T-cell (primary cell): ENCODE data around the gene ZSCAN4. TPM values are rescaled to one million over a fixed set of nuclear protein-coding genes. Genes with fewer than 3 reads are reported as not detected.
A peak's percentile ranks its signal among the peaks of the same experiment; 100 is the strongest.

ENCODE experiments used
- ATAC-seq, 4 experiments: fragments of 200-7000 bp in 3 of 4; fragments of 150-1000 bp in 1 of 4; cut with Tn5 transposase; replicated peaks in 1 of 4; 1 replicate in 3 of 4; 2 replicates in 1 of 4; pipeline ENCODE4 v1.10.0; 2021; ENCODE audit warnings: moderate library complexity in 3 of 4, mild to moderate bottlenecking in 2 of 4, moderate number of reproducible peaks in 1 of 4
- CTCF ChIA-PET, 2 donors: fragments of 300-600 bp; sonication (Branson Sonifier 250); formaldehyde crosslinking; loops; one replicate each; lab custom pipeline; 2022; ENCODE audit warnings: antibody characterized with exemption in 2 of 2; lab: Charles Lee
- POLR2A ChIA-PET, 2 donors: fragments of 300-600 bp; sonication (Branson Sonifier 250); formaldehyde crosslinking; loops; one replicate each; lab custom pipeline; 2022; ENCODE audit warnings: antibody characterized with exemption in 2 of 2; lab: Charles Lee
- DNase-seq, 35 experiments: peaks; one replicate each; pipeline versions ENCODE4 v3.0.0 to v3.0.0-alpha.2; 2013 to 2023
- H3K27ac ChIP-seq: one replicate; pipeline ENCODE4 v1.5.1; 2013; ENCODE audit warnings: low read length
- H3K27me3 ChIP-seq, 2 experiments: replicated peaks in 1 of 2; 1 replicate in 1 of 2; 2 replicates in 1 of 2; pipeline versions ENCODE4 v1.6.1 to v1.7.0; 2013; ENCODE audit warnings: low read length in 1 of 2, mixed read lengths in 1 of 2; ENCODE audit not compliant: control insufficient read depth in 2 of 2, insufficient read depth in 2 of 2; ENCODE audit errors: extremely low read depth in 1 of 2
- H3K36me3 ChIP-seq, 2 donors: 1 replicate in 1 of 2; 2 replicates in 1 of 2; pipeline versions ENCODE4 v1.6.1 to v1.7.0; 2013; ENCODE audit warnings: low read length in 1 of 2; ENCODE audit not compliant: control insufficient read depth in 2 of 2, insufficient read depth in 1 of 2; ENCODE audit errors: extremely low read depth in 1 of 2
- H3K4me1 ChIP-seq, 2 experiments: 1 replicate in 1 of 2; 2 replicates in 1 of 2; pipeline versions ENCODE4 v1.6.1 to v1.7.0; 2013; ENCODE audit warnings: low read length in 2 of 2, mixed read lengths in 1 of 2; ENCODE audit not compliant: insufficient read depth in 2 of 2, control insufficient read depth in 1 of 2; ENCODE audit errors: extremely low read depth in 1 of 2
- H3K4me3 ChIP-seq, 2 donors: 1 replicate in 1 of 2; 2 replicates in 1 of 2; pipeline versions ENCODE4 v1.5.1 to v1.7.0; 2013; ENCODE audit warnings: mild to moderate bottlenecking in 2 of 2, low read length in 1 of 2, moderate library complexity in 1 of 2; ENCODE audit not compliant: control insufficient read depth in 1 of 2; ENCODE audit errors: extremely low read depth in 1 of 2
- H3K9me3 ChIP-seq: 2 replicates; pipeline ENCODE4 v1.7.0; 2013
- H3K27ac Mint-ChIP-seq, 2 donors: one replicate each; pipeline ENCODE4 v1.8.0; 2020 to 2021; ENCODE audit warnings: mild to moderate bottlenecking in 2 of 2, mixed read lengths in 2 of 2
- H3K27me3 Mint-ChIP-seq, 2 donors: one replicate each; pipeline ENCODE4 v1.8.0; 2021 to 2022; ENCODE audit warnings: mixed read lengths in 2 of 2
- H3K36me3 Mint-ChIP-seq: one replicate; pipeline ENCODE4 v1.8.0; 2021; ENCODE audit warnings: mixed read lengths
- H3K4me1 Mint-ChIP-seq, 3 donors: one replicate each; pipeline ENCODE4 v1.8.0; 2020 to 2022; ENCODE audit warnings: mixed read lengths in 3 of 3, mild to moderate bottlenecking in 1 of 3
- H3K4me3 Mint-ChIP-seq, 3 donors: one replicate each; pipeline ENCODE4 v1.8.0; 2020 to 2022; ENCODE audit warnings: mild to moderate bottlenecking in 3 of 3, mixed read lengths in 3 of 3, moderate library complexity in 3 of 3
- H3K9me3 Mint-ChIP-seq, 3 donors: one replicate each; pipeline ENCODE4 v1.8.0; 2020 to 2022; ENCODE audit warnings: mixed read lengths in 3 of 3
- WGBS: methylation state at CpG from one replicate; pipeline ENCODE4 v1.1.5; 2013; ENCODE audit warnings: missing lambda C conversion rate; ENCODE audit not compliant: insufficient coverage; 5-methylcytosine and 5-hydroxymethylcytosine counted together
- total RNA-seq, 35 experiments: library from RNA in 6 of 35; stranded (reverse) in 6 of 35; fragments of 120-200 nt in 1 of 35; gene quantifications; one replicate each; pipeline versions ENCODE4 v1.2.1 to v1.2.4 and lab custom pipeline; 2013 to 2026

The ZSCAN4 gene, protein sequence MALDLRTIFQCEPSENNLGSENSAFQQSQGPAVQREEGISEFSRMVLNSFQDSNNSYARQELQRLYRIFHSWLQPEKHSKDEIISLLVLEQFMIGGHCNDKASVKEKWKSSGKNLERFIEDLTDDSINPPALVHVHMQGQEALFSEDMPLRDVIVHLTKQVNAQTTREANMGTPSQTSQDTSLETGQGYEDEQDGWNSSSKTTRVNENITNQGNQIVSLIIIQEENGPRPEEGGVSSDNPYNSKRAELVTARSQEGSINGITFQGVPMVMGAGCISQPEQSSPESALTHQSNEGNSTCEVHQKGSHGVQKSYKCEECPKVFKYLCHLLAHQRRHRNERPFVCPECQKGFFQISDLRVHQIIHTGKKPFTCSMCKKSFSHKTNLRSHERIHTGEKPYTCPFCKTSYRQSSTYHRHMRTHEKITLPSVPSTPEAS
- total RNA-seq (not detected), total RNA-seq (lab: John Stamatoyannopoulos, UW) (0 to 0.07 (median 0) reads per million in 29 experiments)
- not detected for total RNA-seq (2013)

DNA sequence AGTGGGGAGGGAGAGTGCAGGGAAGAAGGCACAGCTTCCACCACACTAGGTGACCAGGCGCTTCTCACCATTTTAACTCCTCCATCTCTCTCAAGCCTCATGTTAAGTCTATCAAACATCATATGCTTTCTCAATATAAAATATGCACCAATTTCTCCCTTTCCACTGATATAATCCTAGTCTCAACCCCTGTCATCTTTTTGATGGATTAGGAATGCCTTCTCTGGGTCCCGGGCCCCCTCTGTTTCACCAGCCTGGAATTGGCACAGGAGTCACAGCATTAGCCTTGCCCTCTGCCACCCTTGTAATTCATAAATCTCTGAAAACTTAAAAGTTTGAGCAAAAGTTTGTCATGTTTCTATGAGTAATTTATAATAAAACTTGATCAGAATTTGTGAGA lies at the start of gene ZSCAN4:
ZSCAN4 (plus strand) TSS at position 301 of the 400 bp plus-strand sequence. CDS start 7,211 bp downstream, outside the sequence.
- peaks cover 32 to 40% of the 10 kb centered on the region in 2 donors for H3K27me3 Mint-ChIP-seq
- CTCF ChIA-PET, result no interaction called here
- H3K36me3 ChIP-seq, result no peaks in the 10 kb centered on the region
- DNase-seq (no peak), ATAC-seq (no peak)
- no peaks in the 10 kb centered on the region for H3K36me3 Mint-ChIP-seq
- WGBS, result 100% methylated on average over 1 of the region's 2 CpGs
- no peak within 1 kb of the TSS for H3K27ac ChIP-seq
- H3K4me1 Mint-ChIP-seq, result peaks cover 8 to 10% (median 9%) of the 10 kb centered on the region in 3 donors
- no peak within 1 kb of the TSS for H3K27ac Mint-ChIP-seq
- no peak within 1 kb of the TSS for H3K4me3 ChIP-seq
- H3K4me3 Mint-ChIP-seq, result no peak within 1 kb of the TSS
- H3K9me3 ChIP-seq, result no peaks in the 10 kb centered on the region
- peaks cover 10 to 37% of the 10 kb centered on the region in 2 experiments for H3K27me3 ChIP-seq
- POLR2A ChIA-PET, result no interaction called here
- H3K9me3 Mint-ChIP-seq, result peaks cover 2 to 12% (median 4%) of the 10 kb centered on the region in 3 donors
- H3K4me1 ChIP-seq, result peaks cover 2 to 9% of the 10 kb centered on the region in 2 experiments

DNA sequence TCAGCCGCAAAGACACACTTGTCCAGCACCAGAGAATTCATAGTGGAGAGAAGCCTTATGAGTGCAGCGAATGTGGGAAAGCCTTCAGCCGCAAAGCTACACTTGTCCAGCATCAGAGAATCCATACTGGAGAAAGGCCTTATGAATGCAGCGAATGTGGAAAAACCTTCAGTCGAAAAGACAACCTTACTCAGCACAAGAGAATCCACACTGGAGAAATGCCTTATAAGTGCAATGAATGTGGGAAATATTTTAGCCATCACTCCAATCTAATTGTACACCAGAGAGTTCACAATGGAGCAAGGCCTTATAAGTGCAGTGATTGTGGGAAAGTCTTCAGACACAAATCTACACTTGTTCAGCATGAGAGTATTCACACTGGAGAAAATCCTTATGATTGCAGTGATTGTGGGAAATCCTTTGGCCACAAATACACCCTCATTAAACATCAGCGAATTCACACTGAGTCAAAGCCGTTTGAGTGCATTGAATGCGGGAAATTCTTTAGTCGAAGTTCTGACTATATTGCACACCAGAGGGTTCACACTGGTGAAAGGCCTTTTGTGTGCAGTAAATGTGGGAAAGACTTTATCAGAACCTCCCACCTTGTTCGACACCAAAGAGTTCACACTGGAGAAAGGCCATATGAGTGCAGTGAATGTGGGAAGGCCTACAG lies 47.9 kb upstream of the ZSCAN4 start:
- Mint-ChIP-seq H3K27me3 (no peaks in the 10 kb centered on the region), H3K27ac (no peak overlapping the region), H3K9me3 (peaks cover 29 to 78% (median 65%) of the 10 kb centered on the region in 3 donors), H3K4me1 (peaks cover 12 to 14% (median 12%) of the 10 kb centered on the region in 3 donors), H3K36me3 (peaks cover 83% of the 10 kb centered on the region), H3K4me3 (peak overlapping the region in 1 of 3 donors; percentile 35)
- H3K4me3 ChIP-seq, result peak overlapping the region in 1 of 2 donors; percentile 35
- DNase-seq, result no peak
- peaks cover 33% of the 10 kb centered on the region for H3K9me3 ChIP-seq
- H3K4me1 ChIP-seq, result peaks cover 0 to 2% of the 10 kb centered on the region in 2 experiments
- CTCF ChIA-PET, result no interaction called here
- WGBS, result 83% methylated on average over 1 of the region's 10 CpGs
- H3K27ac ChIP-seq, result no peak overlapping the region
- H3K36me3 ChIP-seq, result peaks cover 37 to 55% of the 10 kb centered on the region in 2 donors
- no peak for ATAC-seq
- POLR2A ChIA-PET, result interaction anchor here in 1 of 2 donors (1.0 kb wide), 1 partner anchor 138 kb away, joined by 3 read pairs; no protein-coding TSS in a partner anchor
- H3K27me3 ChIP-seq, result no peaks in the 10 kb centered on the region

DNA sequence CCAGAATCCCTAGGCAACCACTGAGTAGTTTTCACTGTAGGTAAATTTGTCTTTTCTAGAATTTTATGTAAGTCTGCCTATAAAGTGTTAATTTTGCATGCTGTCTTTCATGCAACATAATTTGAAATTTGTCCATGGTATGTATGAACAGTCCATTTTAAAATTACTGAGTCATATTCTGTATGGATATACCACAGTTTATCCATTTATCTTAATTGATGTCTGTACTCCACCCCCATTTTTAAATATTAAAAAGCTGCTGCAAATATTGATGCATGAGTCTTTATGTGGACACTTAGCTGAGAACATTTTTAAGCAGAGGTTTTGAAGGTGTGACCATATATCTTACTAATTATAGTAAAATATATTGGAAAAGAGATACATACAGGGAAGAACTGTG lies 45.6 kb upstream of the ZSCAN4 start:
- Histone ChIP-seq H3K36me3 (peaks cover 31 to 37% of the 10 kb centered on the region in 2 donors), H3K4me3 (no peak overlapping the region), H3K27me3 (no peaks in the 10 kb centered on the region), H3K4me1 (no peaks in the 10 kb centered on the region), H3K9me3 (peaks cover 30% of the 10 kb centered on the region), H3K27ac (no peak overlapping the region)
- H3K4me1 Mint-ChIP-seq, result no peaks in the 10 kb centered on the region
- H3K27ac Mint-ChIP-seq, result no peak overlapping the region
- no peak for ATAC-seq
- ChIA-PET POLR2A (no interaction called here), CTCF (no interaction called here)
- DNase-seq, result no peak
- H3K36me3 Mint-ChIP-seq, result peaks cover 62% of the 10 kb centered on the region
- no peak overlapping the region for H3K4me3 Mint-ChIP-seq
- H3K27me3 Mint-ChIP-seq, result no peaks in the 10 kb centered on the region
- H3K9me3 Mint-ChIP-seq, result peaks cover 13 to 74% (median 57%) of the 10 kb centered on the region in 3 donors

DNA sequence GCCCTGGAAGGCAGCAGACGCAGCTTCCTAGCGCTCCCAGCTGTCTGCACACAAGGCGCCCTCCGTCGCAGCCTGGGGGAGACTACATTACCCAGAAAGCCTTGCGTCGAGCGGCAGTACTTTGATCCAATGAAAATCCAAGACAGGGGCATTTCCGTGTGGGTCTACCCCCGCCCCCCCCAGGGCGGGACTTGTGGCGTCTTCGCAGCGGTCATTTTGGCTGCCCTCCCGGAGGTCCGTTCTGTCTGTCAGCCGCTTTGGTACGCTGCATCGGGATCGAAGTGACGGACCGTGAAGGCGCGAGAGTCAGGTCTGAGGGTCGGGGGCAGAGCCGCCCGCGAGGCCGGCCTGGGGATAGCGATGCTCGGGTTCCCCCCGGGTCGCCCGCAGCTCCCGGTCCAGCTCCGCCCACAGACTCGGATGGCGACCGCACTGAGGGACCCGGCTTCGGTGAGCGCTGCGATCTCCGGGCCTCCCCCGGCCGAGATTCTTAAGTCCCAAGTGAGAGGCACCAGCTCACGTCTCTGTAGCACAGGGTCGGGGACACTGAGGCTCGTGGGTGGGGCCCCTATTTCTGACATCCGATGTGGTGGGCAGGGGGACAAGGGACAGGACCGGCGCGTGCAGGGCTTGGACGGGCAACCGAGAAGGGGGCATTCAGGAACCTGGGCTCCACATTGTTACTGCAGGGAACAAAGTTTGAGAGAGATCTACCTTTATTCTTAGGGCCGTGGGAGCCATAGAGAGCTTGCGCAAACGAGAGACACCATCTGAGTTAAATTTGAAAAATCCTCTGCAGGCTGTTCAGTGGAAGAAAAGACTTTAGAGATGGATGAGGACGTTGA lies 35.5 kb upstream of the ZSCAN4 start, which contains the start of gene ZNF211:
ZNF211 (plus strand) TSS at position 182 of the 845 bp plus-strand sequence; CDS start at position 361, 179 bp downstream.
- ATAC-seq (peak; percentile 99 to 100 (median 100)), DNase-seq (peak; percentile 76 to 93 (median 85))
- POLR2A ChIA-PET, result interaction anchor here (0.6 to 1.0 kb wide), 2 partner anchors 94 kb away, joined by 3 read pairs; partner anchors contain the start of gene ZNF671 (in 2 of the 2)
- Mint-ChIP-seq H3K4me1 (peaks cover 25 to 32% (median 30%) of the 10 kb centered on the region in 3 donors), H3K9me3 (peaks cover 17 to 42% (median 32%) of the 10 kb centered on the region in 3 donors), H3K36me3 (peaks cover 46% of the 10 kb centered on the region), H3K4me3 (peak within 1 kb of the TSS; percentile 86 to 95 (median 93)), H3K27me3 (no peaks in the 10 kb centered on the region), H3K27ac (peak within 1 kb of the TSS; percentile 86 to 90)
- Histone ChIP-seq H3K4me1 (peaks cover 4 to 15% of the 10 kb centered on the region in 2 experiments), H3K4me3 (peak within 1 kb of the TSS; percentile 92 to 98), H3K27me3 (no peaks in the 10 kb centered on the region), H3K9me3 (peaks cover 2% of the 10 kb centered on the region), H3K27ac (peak within 1 kb of the TSS; percentile 72), H3K36me3 (peaks cover 0 to 31% of the 10 kb centered on the region in 2 donors)
- CTCF ChIA-PET, result interaction anchor here (1.0 kb wide), 2 partner anchors 19 to 49 kb away, joined by 3 to 5 read pairs; partner anchors contain the start of genes ZNF134 (in 1 of the 2) and ZNF551 (in 1 of the 2)
- under 1% methylated on average over 51 of the region's 59 CpGs for WGBS

DNA sequence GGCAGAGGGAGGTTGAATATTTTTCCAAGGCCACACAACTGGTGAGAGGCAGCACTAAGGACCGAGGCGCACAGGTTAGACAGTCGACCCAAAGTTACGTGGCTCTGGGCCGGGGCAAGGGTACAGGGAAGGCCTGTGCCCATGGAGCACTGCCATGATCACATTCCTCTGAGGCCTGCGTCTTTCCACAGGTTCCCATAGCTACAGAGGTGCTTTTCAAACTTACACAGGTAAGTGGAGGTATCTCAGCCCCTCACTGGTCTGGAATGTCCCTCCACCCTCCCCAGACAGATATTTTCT lies 35.0 kb upstream of the ZSCAN4 start:
- Histone ChIP-seq H3K27ac (no peak overlapping the region), H3K9me3 (peaks cover 3% of the 10 kb centered on the region), H3K4me1 (peaks cover 4 to 15% of the 10 kb centered on the region in 2 experiments), H3K27me3 (no peaks in the 10 kb centered on the region), H3K4me3 (peak overlapping the region; percentile 92 to 98), H3K36me3 (peaks cover 0 to 36% of the 10 kb centered on the region in 2 donors)
- H3K36me3 Mint-ChIP-seq, result peaks cover 52% of the 10 kb centered on the region
- peak overlapping the region; percentile 86 to 90 for H3K27ac Mint-ChIP-seq
- WGBS, result 85% methylated on average over 5 of the region's 6 CpGs
- H3K9me3 Mint-ChIP-seq, result peaks cover 23 to 42% (median 33%) of the 10 kb centered on the region in 3 donors
- CTCF ChIA-PET, result no interaction called here
- H3K4me3 Mint-ChIP-seq, result peak overlapping the region; percentile 86 to 95 (median 93)
- H3K4me1 Mint-ChIP-seq, result peaks cover 25 to 32% (median 30%) of the 10 kb centered on the region in 3 donors
- DNase-seq, result no peak
- no peak for ATAC-seq
- H3K27me3 Mint-ChIP-seq, result no peaks in the 10 kb centered on the region
- POLR2A ChIA-PET, result no interaction called here
